Measurements from ENCODE around the gene PPP5C. TPM values are rescaled to one million over a fixed set of nuclear protein-coding genes. Genes with fewer than 3 reads are reported as not detected.

The PPP5C gene
- total and polyA plus RNA-seq, 9 of the 15 experiments (the other 6 are each of a cell fraction or from before 2014, with no cell fraction given): 1.9 to 166 (median 108) TPM

- TF ChIP-seq, protein P1, sequence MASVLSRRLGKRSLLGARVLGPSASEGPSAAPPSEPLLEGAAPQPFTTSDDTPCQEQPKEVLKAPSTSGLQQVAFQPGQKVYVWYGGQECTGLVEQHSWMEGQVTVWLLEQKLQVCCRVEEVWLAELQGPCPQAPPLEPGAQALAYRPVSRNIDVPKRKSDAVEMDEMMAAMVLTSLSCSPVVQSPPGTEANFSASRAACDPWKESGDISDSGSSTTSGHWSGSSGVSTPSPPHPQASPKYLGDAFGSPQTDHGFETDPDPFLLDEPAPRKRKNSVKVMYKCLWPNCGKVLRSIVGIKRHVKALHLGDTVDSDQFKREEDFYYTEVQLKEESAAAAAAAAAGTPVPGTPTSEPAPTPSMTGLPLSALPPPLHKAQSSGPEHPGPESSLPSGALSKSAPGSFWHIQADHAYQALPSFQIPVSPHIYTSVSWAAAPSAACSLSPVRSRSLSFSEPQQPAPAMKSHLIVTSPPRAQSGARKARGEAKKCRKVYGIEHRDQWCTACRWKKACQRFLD (CRISPR knock-in tag; IDR thresholded peaks at IDR 0.05): no peak
Measured at GRCh38 chr19:46428239-46429135, 81.6 kb downstream of the PPP5C start, which contains the start of gene PNMA8C (continued).

GRCh38 chr19:46429999-46430398 is 83.1 kb downstream of the PPP5C start:
- Histone ChIP-seq H3K27me3 (ENCODE audit: control insufficient read depth in 2 of 2, insufficient read depth in 2 of 2, low read length in 2 of 2) (peaks cover 36 to 48% of the 10 kb centered on the region in 2 experiments), H3K9me1 (ENCODE audit: control insufficient read depth, insufficient read depth, low read length) (no peaks in the 10 kb centered on the region), H3K79me2 (ENCODE audit: control insufficient read depth, insufficient read depth, low read length) (no peaks in the 10 kb centered on the region), H3K4me2 (ENCODE audit: insufficient read depth, low read length) (no peak overlapping the region), H2AFZ (ENCODE audit: low read depth, low read length) (no peak overlapping the region), H3K4me1 (replicated peaks in 1 of 2; ENCODE audit: control insufficient read depth in 2 of 2, insufficient read depth in 2 of 2, low read length in 2 of 2) (peaks cover 2 to 19% of the 10 kb centered on the region in 2 experiments; a peak in 2 of 5 replicates), H3K9ac (ENCODE audit: insufficient read depth in 1 of 2, low read depth in 2 of 2, low read length in 2 of 2) (no peak overlapping the region), H3K27ac (ENCODE audit: extremely low read depth, low read depth, low read length) (no peak overlapping the region), H3K9me3 (replicated peaks; ENCODE audit: control insufficient read depth, insufficient read depth, low read depth, low read length) (no peaks in the 10 kb centered on the region), H3K4me3 (no peak overlapping the region), H4K20me1 (replicated peaks; ENCODE audit: control insufficient read depth, insufficient read depth, low read length) (no peaks in the 10 kb centered on the region; the same call in 1 of the 2 replicates), H3K36me3 (ENCODE audit: control insufficient read depth, insufficient read depth, low read length) (no peaks in the 10 kb centered on the region)
- in situ Hi-C loops (cut with MboI) (no loop called here), intact Hi-C loops (cut with micrococcal nuclease) (no loop called here)
- FAIRE-seq: peak; percentile 46
- ChIA-PET CTCF (ENCODE audit: low intra/inter-chr PET ratio) (interaction anchor here (0.7 kb wide), 1 partner anchor 24 kb away, joined by 3 read pairs; no protein-coding TSS in a partner anchor), POLR2A (no interaction called here)
- no peak for DNase-seq (ENCODE audit: extremely low read depth in 1 of 4, low spot score in 3 of 4)
- TF ChIP-seq NFYB (IDR thresholded peaks at IDR 0.05; ENCODE audit: extremely low read depth, insufficient read length): peak; percentile 34
- 0 out of 2 replicates have a peak, but pooled peaks have one; percentile 23 for TF ChIP-seq USF2 (CRISPR knock-in tag; IDR thresholded peaks at IDR 0.05)
- TF ChIP-seq RFX1 (IDR thresholded peaks at IDR 0.05): peak; percentile 37; the same call in 1 of the 2 replicates
- no peak for TF ChIP-seq SETDB1 (IDR thresholded peaks at IDR 0.05; ENCODE audit: low read length)
- TF ChIP-seq, protein P2, sequence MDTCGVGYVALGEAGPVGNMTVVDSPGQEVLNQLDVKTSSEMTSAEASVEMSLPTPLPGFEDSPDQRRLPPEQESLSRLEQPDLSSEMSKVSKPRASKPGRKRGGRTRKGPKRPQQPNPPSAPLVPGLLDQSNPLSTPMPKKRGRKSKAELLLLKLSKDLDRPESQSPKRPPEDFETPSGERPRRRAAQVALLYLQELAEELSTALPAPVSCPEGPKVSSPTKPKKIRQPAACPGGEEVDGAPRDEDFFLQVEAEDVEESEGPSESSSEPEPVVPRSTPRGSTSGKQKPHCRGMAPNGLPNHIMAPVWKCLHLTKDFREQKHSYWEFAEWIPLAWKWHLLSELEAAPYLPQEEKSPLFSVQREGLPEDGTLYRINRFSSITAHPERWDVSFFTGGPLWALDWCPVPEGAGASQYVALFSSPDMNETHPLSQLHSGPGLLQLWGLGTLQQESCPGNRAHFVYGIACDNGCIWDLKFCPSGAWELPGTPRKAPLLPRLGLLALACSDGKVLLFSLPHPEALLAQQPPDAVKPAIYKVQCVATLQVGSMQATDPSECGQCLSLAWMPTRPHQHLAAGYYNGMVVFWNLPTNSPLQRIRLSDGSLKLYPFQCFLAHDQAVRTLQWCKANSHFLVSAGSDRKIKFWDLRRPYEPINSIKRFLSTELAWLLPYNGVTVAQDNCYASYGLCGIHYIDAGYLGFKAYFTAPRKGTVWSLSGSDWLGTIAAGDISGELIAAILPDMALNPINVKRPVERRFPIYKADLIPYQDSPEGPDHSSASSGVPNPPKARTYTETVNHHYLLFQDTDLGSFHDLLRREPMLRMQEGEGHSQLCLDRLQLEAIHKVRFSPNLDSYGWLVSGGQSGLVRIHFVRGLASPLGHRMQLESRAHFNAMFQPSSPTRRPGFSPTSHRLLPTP (IDR thresholded peaks at IDR 0.05; ENCODE audit: borderline replicate concordance, extremely low read depth, insufficient read length): no peak
- WGBS (ENCODE audit: insufficient coverage, low coverage, missing lambda C conversion rate): 7% methylated on average over 4 of the region's 4 CpGs
- no peak for ATAC-seq
- no TSS peak for BruUV-seq (replicated peaks)
